ENCODE data around the gene PDGFC. TPM values are rescaled to one million over a fixed set of nuclear protein-coding genes. Genes with fewer than 3 reads are reported as not detected.
A peak's percentile ranks its signal among the peaks of the same experiment; 100 is the strongest.

PDGFC gene
- total RNA-seq, 1 donor, result 42.8 TPM

DNA sequence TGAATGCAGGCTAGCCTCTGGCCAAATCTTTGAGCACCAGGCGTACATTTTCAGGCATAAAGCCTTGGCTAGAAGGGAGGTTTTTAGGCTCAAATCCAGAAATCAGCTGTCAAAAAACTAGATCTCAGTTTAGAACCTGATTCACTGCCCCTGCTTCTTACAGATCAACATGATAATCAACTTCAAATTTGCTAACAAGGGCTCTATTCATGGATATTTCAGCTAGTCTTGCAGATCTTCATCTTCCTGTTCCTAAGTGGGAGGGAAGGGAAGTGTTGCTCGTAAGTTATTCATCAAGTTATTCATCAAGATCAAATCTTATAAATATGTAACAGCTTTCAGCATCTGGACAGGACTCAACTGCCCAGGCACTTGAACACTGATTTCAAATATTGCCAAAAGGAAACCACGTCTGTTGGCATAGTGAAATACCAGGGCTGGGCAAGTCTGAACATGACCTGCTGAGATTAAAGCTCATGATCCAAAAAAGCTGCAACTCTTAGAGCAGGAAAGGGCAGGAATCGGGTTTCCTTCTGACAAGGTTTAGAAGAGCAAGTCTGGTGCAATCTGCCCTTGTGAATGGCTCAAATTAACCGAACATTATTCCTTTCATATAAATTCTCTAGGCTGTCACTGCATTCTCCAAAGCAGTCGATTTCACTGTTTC, 200.3 kb downstream of the PDGFC start:
- peak; percentile 90 for DNase-seq (ENCODE audit: low read depth)
- TF ChIP-seq, protein P1, sequence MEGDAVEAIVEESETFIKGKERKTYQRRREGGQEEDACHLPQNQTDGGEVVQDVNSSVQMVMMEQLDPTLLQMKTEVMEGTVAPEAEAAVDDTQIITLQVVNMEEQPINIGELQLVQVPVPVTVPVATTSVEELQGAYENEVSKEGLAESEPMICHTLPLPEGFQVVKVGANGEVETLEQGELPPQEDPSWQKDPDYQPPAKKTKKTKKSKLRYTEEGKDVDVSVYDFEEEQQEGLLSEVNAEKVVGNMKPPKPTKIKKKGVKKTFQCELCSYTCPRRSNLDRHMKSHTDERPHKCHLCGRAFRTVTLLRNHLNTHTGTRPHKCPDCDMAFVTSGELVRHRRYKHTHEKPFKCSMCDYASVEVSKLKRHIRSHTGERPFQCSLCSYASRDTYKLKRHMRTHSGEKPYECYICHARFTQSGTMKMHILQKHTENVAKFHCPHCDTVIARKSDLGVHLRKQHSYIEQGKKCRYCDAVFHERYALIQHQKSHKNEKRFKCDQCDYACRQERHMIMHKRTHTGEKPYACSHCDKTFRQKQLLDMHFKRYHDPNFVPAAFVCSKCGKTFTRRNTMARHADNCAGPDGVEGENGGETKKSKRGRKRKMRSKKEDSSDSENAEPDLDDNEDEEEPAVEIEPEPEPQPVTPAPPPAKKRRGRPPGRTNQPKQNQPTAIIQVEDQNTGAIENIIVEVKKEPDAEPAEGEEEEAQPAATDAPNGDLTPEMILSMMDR (IDR thresholded peaks at IDR 0.05; ENCODE audit: insufficient read depth, low read length), result no peak
- peak overlapping the region; percentile 32 for H3K4me3 ChIP-seq (ENCODE audit: low read depth, low read length)

DNA sequence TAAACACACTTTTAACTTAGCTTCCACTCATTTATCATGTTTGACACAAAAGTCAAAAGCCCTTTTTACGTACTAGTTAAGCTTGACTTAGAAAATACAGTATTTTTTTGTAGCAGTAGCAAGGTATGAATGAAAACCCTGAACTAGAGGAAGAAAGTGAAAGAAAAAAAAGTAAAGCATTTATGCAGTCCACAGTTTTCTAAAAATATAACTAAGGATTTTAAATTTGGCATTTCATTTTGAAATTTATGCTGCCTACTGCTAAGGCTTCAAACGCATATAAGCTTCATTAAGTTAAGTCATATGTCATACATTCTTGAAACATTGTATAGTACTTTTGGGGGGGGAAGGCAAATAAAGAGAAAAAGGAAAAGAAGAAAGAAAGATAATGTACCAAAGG, 201.5 kb downstream of the PDGFC start:
- TF ChIP-seq, protein P1 (IDR thresholded peaks at IDR 0.05; ENCODE audit: insufficient read depth, low read length), result no peak
- H3K4me3 ChIP-seq (ENCODE audit: low read depth, low read length), result no peak overlapping the region
- DNase-seq (ENCODE audit: low read depth), result no peak

DNA sequence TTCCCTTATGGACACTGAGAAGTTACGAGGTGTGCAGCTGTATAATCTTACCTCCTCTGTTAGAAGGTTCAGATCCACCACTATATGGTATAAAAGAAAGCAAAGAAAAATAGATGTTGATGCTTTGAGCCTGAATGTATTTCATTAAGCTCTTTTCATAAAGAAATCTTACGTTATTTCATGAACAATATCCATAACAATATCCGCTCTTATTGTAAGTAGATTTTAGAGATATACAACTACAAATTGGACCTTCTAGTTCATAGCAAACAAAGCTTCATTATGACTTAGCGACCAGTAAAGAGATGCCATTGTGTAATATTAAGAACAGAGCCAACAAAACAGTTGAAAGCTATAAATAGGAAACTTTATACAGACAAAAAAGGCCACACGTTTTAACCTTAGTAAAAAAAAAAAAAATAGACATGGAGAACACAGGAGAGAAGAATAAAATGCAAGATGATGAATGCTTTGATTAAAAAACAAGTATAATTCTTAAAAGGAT, 203.6 kb downstream of the PDGFC start:
- TF ChIP-seq, protein P1 (IDR thresholded peaks at IDR 0.05; ENCODE audit: insufficient read depth, low read length), result no peak
- no peak overlapping the region for H3K4me3 ChIP-seq (ENCODE audit: low read depth, low read length)
- no peak for DNase-seq (ENCODE audit: low read depth)

DNA sequence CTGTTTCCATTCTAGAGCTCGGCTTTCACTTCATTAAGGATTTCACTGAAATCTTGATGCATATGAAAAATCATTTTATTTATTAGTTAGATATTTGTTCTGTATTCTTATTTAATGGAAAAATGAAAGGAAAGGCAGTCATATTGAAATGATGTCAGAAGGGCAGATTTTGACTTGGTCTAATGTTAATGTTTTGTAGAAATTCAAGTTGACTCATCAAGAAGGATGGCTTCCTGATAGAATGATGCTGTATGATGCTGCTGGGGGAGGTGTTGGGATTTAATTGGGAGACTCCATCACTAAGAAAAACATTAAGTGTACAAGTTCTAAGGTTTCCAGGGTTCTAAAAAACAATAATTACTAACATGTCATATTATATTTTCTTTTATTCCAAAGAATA, 204.8 kb downstream of the PDGFC start:
- no peak overlapping the region for H3K4me3 ChIP-seq (ENCODE audit: low read depth, low read length)
- TF ChIP-seq, protein P1 (IDR thresholded peaks at IDR 0.05; ENCODE audit: insufficient read depth, low read length), result no peak
- DNase-seq (ENCODE audit: low read depth), result no peak

GRCh38 chr4:156765277-156765676, 206.3 kb downstream of the PDGFC start:
- DNase-seq (ENCODE audit: low read depth), result no peak
- H3K4me3 ChIP-seq (ENCODE audit: low read depth, low read length), result no peak overlapping the region
- TF ChIP-seq, protein P1 (IDR thresholded peaks at IDR 0.05; ENCODE audit: insufficient read depth, low read length), result no peak

DNA sequence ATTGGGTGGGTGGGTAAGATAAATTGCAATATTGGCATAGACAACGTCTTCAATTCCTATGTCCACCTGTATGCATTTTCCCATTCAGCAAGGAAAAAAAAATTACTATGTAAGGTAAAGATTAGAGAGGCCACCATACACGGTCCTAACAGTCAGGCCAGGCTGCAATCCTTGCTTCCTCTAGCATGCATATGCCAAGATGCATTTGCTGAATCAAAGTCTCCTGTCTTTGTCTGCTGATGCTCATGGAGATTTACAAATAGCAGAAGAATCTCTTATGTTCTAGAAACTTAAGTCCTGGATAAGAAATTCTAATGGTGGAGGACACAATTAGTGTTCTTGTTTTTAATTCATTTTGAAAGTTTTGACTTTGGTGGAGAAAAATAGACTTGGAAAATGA, 206.8 kb downstream of the PDGFC start:
- TF ChIP-seq, protein P1 (IDR thresholded peaks at IDR 0.05; ENCODE audit: insufficient read depth, low read length), result no peak
- H3K4me3 ChIP-seq (ENCODE audit: low read depth, low read length), result no peak overlapping the region
- no peak for DNase-seq (ENCODE audit: low read depth)

DNA sequence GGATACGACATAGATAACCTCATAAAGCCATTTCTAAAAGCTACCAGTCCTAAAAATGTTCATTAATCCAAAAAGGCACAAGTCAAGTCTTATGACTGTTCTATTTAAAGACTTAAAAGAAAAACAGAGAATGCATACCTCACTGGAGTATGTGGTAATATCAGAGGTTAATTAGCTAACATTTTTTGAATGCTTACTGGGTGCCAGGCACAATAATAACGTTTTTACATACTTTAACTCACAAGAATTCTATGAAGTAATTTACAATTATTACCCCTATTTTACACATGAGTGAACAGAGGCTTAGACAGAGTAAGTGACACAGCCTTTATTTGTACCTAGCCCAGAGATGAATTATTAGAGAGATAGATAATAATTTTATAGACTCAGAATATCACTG, 207.5 kb downstream of the PDGFC start:
- no peak overlapping the region for H3K4me3 ChIP-seq (ENCODE audit: low read depth, low read length)
- DNase-seq (ENCODE audit: low read depth), result peak; percentile 49
- TF ChIP-seq, protein P1 (IDR thresholded peaks at IDR 0.05; ENCODE audit: insufficient read depth, low read length), result no peak
